Tibial nerve (tissue), 4 donors: ENCODE measurements around the gene FNDC11. TPM values are rescaled to one million over a fixed set of nuclear protein-coding genes. Genes with fewer than 3 reads are reported as not detected.

Experiments used
- DNase-seq, 2 donors: peaks; one replicate each; pipeline ENCODE4 v3.0.0-alpha.2; 2019; ENCODE audit warnings: low spot score in 2 of 2
- H3K27ac ChIP-seq, 4 donors: fragments of 200-600 bp; sonication (generic) in 3 of 4; one replicate each; pipeline ENCODE4 v1.5.1; 2017 to 2019; ENCODE audit warnings: mild to moderate bottlenecking in 1 of 4
- H3K27me3 ChIP-seq, 2 donors: fragments of 200-600 bp; sonication (generic) in 1 of 2; one replicate each; pipeline versions ENCODE4 v1.5.1 to v1.6.0; 2017 to 2019
- H3K36me3 ChIP-seq, 3 donors: fragments of 200-600 bp; sonication (generic); one replicate each; pipeline ENCODE4 v1.5.1; 2018 to 2019
- H3K4me1 ChIP-seq, 4 donors: fragments of 200-600 bp; sonication (generic) in 3 of 4; one replicate each; pipeline ENCODE4 v1.5.1; 2017 to 2019
- H3K4me3 ChIP-seq, 4 donors: fragments of 200-600 bp; sonication (generic) in 3 of 4; one replicate each; pipeline ENCODE4 v1.5.1; 2017 to 2019; ENCODE audit warnings: mild to moderate bottlenecking in 1 of 4, moderate library complexity in 1 of 4
- H3K9me3 ChIP-seq, 4 donors: fragments of 200-600 bp; sonication (generic) in 3 of 4; one replicate each; pipeline ENCODE4 v1.5.1; 2017 to 2019
- CTCF ChIP-seq, 5 experiments: fragments of 200-600 bp in 3 of 5; fragments of 450-650 bp in 2 of 5; sonication (generic) in 3 of 5; IDR thresholded peaks; one replicate each; pipeline ENCODE4 v1.5.1; 2016 to 2019; ENCODE audit warnings: antibody characterized with exemption in 5 of 5, mild to moderate bottlenecking in 3 of 5, moderate library complexity in 2 of 5
- EP300 ChIP-seq, 2 donors: sonication (generic); formaldehyde crosslinking; IDR thresholded peaks; one replicate each; pipeline ENCODE4 v1.6.1; 2017; ENCODE audit warnings: antibody characterized with exemption in 2 of 2, mild to moderate bottlenecking in 1 of 2
- POLR2A ChIP-seq, 2 donors: fragments of 450-650 bp; IDR thresholded peaks; one replicate each; pipeline ENCODE4 v1.6.1; 2017; ENCODE audit warnings: antibody characterized with exemption in 2 of 2, mild to moderate bottlenecking in 2 of 2, moderate library complexity in 2 of 2
- WGBS, 2 donors: methylation state at CpG; one replicate each; pipeline ENCODE4 v1.1.5; 2018; 5-methylcytosine and 5-hydroxymethylcytosine counted together
- total RNA-seq, 4 donors: library from RNA; depleted of rRNA; stranded (reverse); fragments of >200 nt; gene quantifications; one replicate each; pipeline ENCODE4 v1.1.0, GENCODE V29; 2016

The FNDC11 gene
- total RNA-seq, 4 donors from 2014 or later: 0.21 to 1.4 (median 0.30) TPM; not detected in 1

GRCh38 chr20:63591147-63591533, 37.2 kb downstream of the FNDC11 start:
- Histone ChIP-seq H3K4me1 (peaks cover 0 to 18% (median 0%) of the 10 kb centered on the region in 4 donors), H3K9me3 (no peaks in the 10 kb centered on the region), H3K36me3 (peaks cover 0 to 94% (median 25%) of the 10 kb centered on the region in 3 donors), H3K4me3 (no peak overlapping the region), H3K27ac (no peak overlapping the region), H3K27me3 (no peaks in the 10 kb centered on the region)
- no peak for DNase-seq
- 92 to 94% methylated on average over 4 of the region's 4 CpGs for WGBS, 2 donors
- no peak for TF ChIP-seq EP300 (IDR thresholded peaks at IDR 0.05)
- no peak for TF ChIP-seq POLR2A (IDR thresholded peaks at IDR 0.05)
- TF ChIP-seq CTCF (IDR thresholded peaks at IDR 0.05): no peak

DNA sequence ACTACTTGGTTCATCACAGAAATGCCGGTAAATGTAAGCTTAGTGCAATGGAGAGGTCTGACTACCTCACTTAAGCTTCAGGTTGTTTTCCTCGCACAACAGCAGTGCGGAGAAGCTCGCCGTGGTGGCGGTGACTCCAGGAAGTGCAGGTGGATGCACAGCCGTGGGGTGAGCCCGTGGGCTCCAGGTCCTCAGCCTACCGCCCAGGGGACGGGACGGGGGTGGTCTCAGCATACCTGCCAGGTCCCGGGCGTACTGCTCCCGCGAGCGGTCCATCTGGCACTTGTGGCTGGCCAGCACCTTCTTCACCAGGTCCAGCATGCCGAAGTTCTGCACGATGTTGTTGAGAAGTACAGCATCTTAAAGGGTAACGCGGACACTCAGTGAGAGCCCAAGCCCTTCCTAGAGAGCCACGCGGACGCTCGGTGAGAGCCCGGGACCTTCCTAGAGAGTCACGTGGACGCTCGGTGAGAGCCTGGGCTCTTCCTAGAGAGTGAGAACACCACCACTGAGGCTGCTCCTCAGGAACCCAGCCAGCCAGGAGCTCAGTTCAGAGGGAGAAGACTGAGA, 37.9 kb downstream of the FNDC11 start:
- H3K4me1 ChIP-seq: peaks cover 0 to 18% (median 0%) of the 10 kb centered on the region in 4 donors
- no peak for DNase-seq
- H3K36me3 ChIP-seq: peaks cover 0 to 98% (median 25%) of the 10 kb centered on the region in 3 donors
- WGBS, 2 donors: 96 to 97% methylated on average over 10 to 28 of the region's 28 CpGs
- H3K4me3 ChIP-seq: no peak overlapping the region
- H3K27me3 ChIP-seq: no peaks in the 10 kb centered on the region
- no peaks in the 10 kb centered on the region for H3K9me3 ChIP-seq
- no peak overlapping the region for H3K27ac ChIP-seq
- no peak for TF ChIP-seq POLR2A (IDR thresholded peaks at IDR 0.05)
- TF ChIP-seq CTCF (IDR thresholded peaks at IDR 0.05): no peak
- TF ChIP-seq EP300 (IDR thresholded peaks at IDR 0.05): no peak

DNA sequence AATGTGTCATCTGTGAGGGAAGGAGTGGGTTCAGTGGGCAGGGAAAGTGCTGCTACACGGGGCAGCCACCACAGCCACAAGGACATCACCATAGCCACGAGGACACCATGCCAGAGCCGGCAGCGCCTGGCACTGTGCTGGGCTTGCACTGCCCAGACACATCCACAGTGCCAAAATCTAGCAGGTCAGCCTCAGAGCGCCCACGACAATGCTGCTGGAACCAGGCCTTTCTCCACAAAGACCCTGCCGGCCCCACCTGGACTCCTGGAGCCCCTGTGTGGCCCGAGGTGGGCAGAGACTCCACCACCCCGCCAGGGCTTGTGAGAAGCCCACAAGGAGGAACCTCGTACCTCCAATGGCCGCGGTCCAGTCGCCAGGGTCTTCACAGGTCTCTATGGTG, 38.7 kb downstream of the FNDC11 start:
- Histone ChIP-seq H3K27me3 (no peaks in the 10 kb centered on the region), H3K9me3 (no peaks in the 10 kb centered on the region), H3K4me3 (no peak overlapping the region), H3K36me3 (peaks cover 0 to 96% (median 25%) of the 10 kb centered on the region in 3 donors), H3K27ac (no peak overlapping the region), H3K4me1 (peaks cover 0 to 18% (median 0%) of the 10 kb centered on the region in 4 donors)
- TF ChIP-seq EP300 (IDR thresholded peaks at IDR 0.05): no peak
- TF ChIP-seq POLR2A (IDR thresholded peaks at IDR 0.05): no peak
- no peak for TF ChIP-seq CTCF (IDR thresholded peaks at IDR 0.05)
- no peak for DNase-seq
- WGBS, 2 donors: 91 to 95% methylated on average over 10 to 12 of the region's 13 CpGs

- Histone ChIP-seq H3K4me1 (peaks cover 0 to 16% (median 0%) of the 10 kb centered on the region in 4 donors), H3K27ac (peak overlapping the region in 3 of 4 donors; percentile 44 to 53 (median 50)), H3K36me3 (peaks cover 0 to 96% (median 25%) of the 10 kb centered on the region in 3 donors), H3K4me3 (no peak overlapping the region), H3K27me3 (no peaks in the 10 kb centered on the region), H3K9me3 (no peaks in the 10 kb centered on the region)
- TF ChIP-seq EP300 (IDR thresholded peaks at IDR 0.05) (no peak), POLR2A (IDR thresholded peaks at IDR 0.05) (no peak), CTCF (IDR thresholded peaks at IDR 0.05) (no peak)
- whole genome bisulfite sequencing, 2 donors: 71 to 79% methylated on average over 5 to 10 of the region's 10 CpGs
- peak in 1 of 2 donors; percentile 23 for DNase-seq
Observed at GRCh38 chr20:63594043-63594561, 40.1 kb downstream of the FNDC11 start.

DNA sequence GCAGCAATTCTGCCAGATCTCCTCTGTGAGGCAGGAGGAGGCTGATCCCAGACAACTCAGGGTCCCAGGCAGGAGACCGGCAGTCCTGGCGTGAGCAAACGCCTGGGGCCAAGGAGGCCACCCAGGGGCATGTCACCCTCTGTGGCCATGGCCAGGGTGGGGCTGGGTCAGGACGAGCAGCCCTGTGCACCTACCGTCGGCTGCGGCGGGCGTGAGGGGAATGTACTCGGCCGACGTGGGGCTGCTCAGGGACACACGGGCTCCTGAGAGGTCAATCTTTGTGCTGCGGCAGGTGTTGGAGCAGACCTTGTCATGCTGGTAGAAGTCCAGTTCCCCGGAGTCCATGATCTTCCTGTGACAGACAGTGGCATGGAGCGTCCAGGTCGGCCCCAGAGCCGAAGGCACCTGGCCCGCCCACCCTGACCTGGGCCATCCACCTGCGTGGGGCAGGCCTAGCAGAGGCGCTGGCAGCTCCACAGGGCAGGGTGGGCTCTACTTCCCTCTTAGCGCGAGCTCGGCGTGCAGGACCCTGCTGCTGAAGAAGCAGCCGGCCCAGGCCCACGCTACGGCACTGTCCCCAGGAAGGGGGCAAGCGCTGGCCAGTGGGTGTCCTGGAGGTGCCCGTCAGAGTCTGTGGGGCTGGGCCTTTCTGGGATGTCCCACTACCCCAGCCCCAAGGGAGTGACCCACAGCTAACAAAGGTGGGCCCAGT, 41.6 kb downstream of the FNDC11 start:
- H3K9me3 ChIP-seq: no peaks in the 10 kb centered on the region
- H3K27ac ChIP-seq: no peak overlapping the region
- no peak for DNase-seq
- 83 to 88% methylated on average over 11 to 25 of the region's 30 CpGs for WGBS, 2 donors
- no peaks in the 10 kb centered on the region for H3K27me3 ChIP-seq
- no peak overlapping the region for H3K4me3 ChIP-seq
- peaks cover 0 to 95% (median 20%) of the 10 kb centered on the region in 3 donors for H3K36me3 ChIP-seq
- peaks cover 0 to 8% (median 0%) of the 10 kb centered on the region in 4 donors for H3K4me1 ChIP-seq
- no peak for TF ChIP-seq EP300 (IDR thresholded peaks at IDR 0.05)
- TF ChIP-seq CTCF (IDR thresholded peaks at IDR 0.05): no peak
- TF ChIP-seq POLR2A (IDR thresholded peaks at IDR 0.05): no peak
